Loucy (cell line): ENCODE measurements around the gene ACAD9.
A peak's percentile ranks its signal among the peaks of the same experiment; 100 is the strongest.

Source experiments
- H2AFZ ChIP-seq: fragments of 200-600 bp; sonication (generic); 2 replicates; pipeline ENCODE4 v1.6.0; 2016; ENCODE audit warnings: antibody characterized with exemption, mild to moderate bottlenecking, low read length, moderate library complexity
- H3F3A ChIP-seq: fragments of 200-600 bp; 2 replicates; pipeline ENCODE4 v1.6.0; 2016; ENCODE audit warnings: antibody characterized with exemption, low read depth, mild to moderate bottlenecking
- H3K27me3 ChIP-seq: fragments of 200-600 bp; sonication (generic); 2 replicates; pipeline ENCODE4 v1.6.1; 2014; ENCODE audit warnings: low read length, mild to moderate bottlenecking; ENCODE audit not compliant: insufficient read depth, poor library complexity, severe bottlenecking
- H3K36me3 ChIP-seq: fragments of 200-600 bp; sonication (generic); 2 replicates; pipeline ENCODE4 v1.6.1; 2016; ENCODE audit warnings: low read length; ENCODE audit not compliant: insufficient read depth
- H3K4me1 ChIP-seq: fragments of 200-600 bp; sonication (generic); 2 replicates; pipeline ENCODE4 v1.5.1; 2014; ENCODE audit warnings: low read length, mild to moderate bottlenecking; ENCODE audit not compliant: insufficient read depth, poor library complexity, severe bottlenecking
- H3K4me2 ChIP-seq: fragments of 200-600 bp; sonication (generic); 2 replicates; pipeline ENCODE4 v1.6.0; 2014; ENCODE audit warnings: antibody characterized with exemption, low read length, low read depth, mild to moderate bottlenecking; ENCODE audit not compliant: poor library complexity, severe bottlenecking
- H3K4me3 ChIP-seq: fragments of 200-600 bp; sonication (generic); 2 replicates; pipeline ENCODE4 v1.5.1; 2014; ENCODE audit warnings: low read length, mild to moderate bottlenecking, mixed read lengths; ENCODE audit not compliant: poor library complexity, severe bottlenecking
- H3K79me2 ChIP-seq: fragments of 200-600 bp; sonication (generic); 2 replicates; pipeline ENCODE4 v1.6.1; 2014; ENCODE audit warnings: low read length; ENCODE audit not compliant: insufficient read depth
- H3K9ac ChIP-seq: fragments of 200-600 bp; sonication (generic); 2 replicates; pipeline ENCODE4 v1.6.0; 2014; ENCODE audit warnings: mild to moderate bottlenecking, low read depth, low read length, moderate library complexity; ENCODE audit not compliant: poor library complexity, severe bottlenecking
- H3K9me2 ChIP-seq: fragments of 200-600 bp; sonication (generic); replicated peaks from 2 replicates; pipeline ENCODE4 v1.6.1; 2016; ENCODE audit warnings: low read depth, low read length, mixed read lengths
- H3K9me3 ChIP-seq: fragments of 200-600 bp; sonication (generic); 2 replicates; pipeline ENCODE4 v1.6.1; 2014; ENCODE audit warnings: mild to moderate bottlenecking, antibody characterized with exemption, low read length, low read depth; ENCODE audit not compliant: insufficient read depth
- H4K20me1 ChIP-seq: fragments of 200-600 bp; sonication (generic); 2 replicates; pipeline ENCODE4 v1.6.0; 2014; ENCODE audit warnings: antibody characterized with exemption, low read length, mild to moderate bottlenecking; ENCODE audit not compliant: insufficient read depth, poor library complexity, severe bottlenecking
- EZH2phosphoT487 ChIP-seq: fragments of 200-600 bp; IDR thresholded peaks from 2 replicates; pipeline ENCODE4 v1.6.1; 2018; ENCODE audit warnings: antibody characterized with exemption, mild to moderate bottlenecking, moderate library complexity, borderline replicate concordance
- TF ChIP-seq, protein P1 (sequence below): fragments of 200-600 bp; sonication (generic); conservative IDR thresholded peaks from 2 replicates; pipeline ENCODE4 v1.5.1; 2014; ENCODE audit warnings: mild to moderate bottlenecking, antibody characterized with exemption, low read length

The ACAD9 gene

GRCh38 chr3:128850544-128850943 is 28.9 kb upstream of the ACAD9 start:
- Histone ChIP-seq H3K9ac (peak overlapping the region; percentile 13), H2AFZ (no peak overlapping the region), H3K9me3 (peaks cover 10% of the 10 kb centered on the region; the same call in 1 of the 2 replicates), H3K4me3 (no peak overlapping the region), H3K4me1 (peaks cover 25% of the 10 kb centered on the region), H3F3A (no peaks in the 10 kb centered on the region), H3K4me2 (no peak overlapping the region), H3K36me3 (no peaks in the 10 kb centered on the region), H3K27me3 (no peaks in the 10 kb centered on the region), H4K20me1 (no peaks in the 10 kb centered on the region), H3K9me2 (no peaks in the 10 kb centered on the region), H3K79me2 (no peaks in the 10 kb centered on the region)
- TF ChIP-seq, protein P1, sequence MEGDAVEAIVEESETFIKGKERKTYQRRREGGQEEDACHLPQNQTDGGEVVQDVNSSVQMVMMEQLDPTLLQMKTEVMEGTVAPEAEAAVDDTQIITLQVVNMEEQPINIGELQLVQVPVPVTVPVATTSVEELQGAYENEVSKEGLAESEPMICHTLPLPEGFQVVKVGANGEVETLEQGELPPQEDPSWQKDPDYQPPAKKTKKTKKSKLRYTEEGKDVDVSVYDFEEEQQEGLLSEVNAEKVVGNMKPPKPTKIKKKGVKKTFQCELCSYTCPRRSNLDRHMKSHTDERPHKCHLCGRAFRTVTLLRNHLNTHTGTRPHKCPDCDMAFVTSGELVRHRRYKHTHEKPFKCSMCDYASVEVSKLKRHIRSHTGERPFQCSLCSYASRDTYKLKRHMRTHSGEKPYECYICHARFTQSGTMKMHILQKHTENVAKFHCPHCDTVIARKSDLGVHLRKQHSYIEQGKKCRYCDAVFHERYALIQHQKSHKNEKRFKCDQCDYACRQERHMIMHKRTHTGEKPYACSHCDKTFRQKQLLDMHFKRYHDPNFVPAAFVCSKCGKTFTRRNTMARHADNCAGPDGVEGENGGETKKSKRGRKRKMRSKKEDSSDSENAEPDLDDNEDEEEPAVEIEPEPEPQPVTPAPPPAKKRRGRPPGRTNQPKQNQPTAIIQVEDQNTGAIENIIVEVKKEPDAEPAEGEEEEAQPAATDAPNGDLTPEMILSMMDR: no peak
- TF ChIP-seq EZH2phosphoT487: no peak

- Histone ChIP-seq H3K4me3 (no peak overlapping the region), H3K4me1 (peaks cover 14% of the 10 kb centered on the region), H4K20me1 (no peaks in the 10 kb centered on the region), H3K27me3 (no peaks in the 10 kb centered on the region), H3K9ac (no peak overlapping the region), H3K36me3 (no peaks in the 10 kb centered on the region), H3K9me3 (peaks cover 15% of the 10 kb centered on the region; the same call in 1 of the 2 replicates), H3F3A (no peaks in the 10 kb centered on the region), H3K4me2 (no peak overlapping the region), H3K79me2 (no peaks in the 10 kb centered on the region), H2AFZ (no peak overlapping the region), H3K9me2 (no peaks in the 10 kb centered on the region)
- no peak for TF ChIP-seq EZH2phosphoT487
- TF ChIP-seq, protein P1: no peak
These were observed 27.8 kb upstream of the ACAD9 start for GRCh38 chr3:128851601-128852000.

GRCh38 chr3:128853826-128854225 is 25.6 kb upstream of the ACAD9 start:
- no peak overlapping the region for H3K4me2 ChIP-seq

More at GRCh38 chr3:128853826-128854225, 25.6 kb upstream of the ACAD9 start:
- H3K9me2 ChIP-seq: no peaks in the 10 kb centered on the region
- H2AFZ ChIP-seq: no peak overlapping the region
- no peaks in the 10 kb centered on the region for H3K27me3 ChIP-seq
- H3K9ac ChIP-seq: no peak overlapping the region
- H4K20me1 ChIP-seq: no peaks in the 10 kb centered on the region
- TF ChIP-seq EZH2phosphoT487: no peak
- TF ChIP-seq, protein P1: no peak
- no peak overlapping the region for H3K4me3 ChIP-seq
- H3K36me3 ChIP-seq: no peaks in the 10 kb centered on the region
- H3K79me2 ChIP-seq: no peaks in the 10 kb centered on the region
- H3K4me1 ChIP-seq: no peaks in the 10 kb centered on the region
- H3F3A ChIP-seq: no peaks in the 10 kb centered on the region
- H3K9me3 ChIP-seq: peaks cover 20% of the 10 kb centered on the region; the same call in 1 of the 2 replicates
